Activated naive CD8-positive, alpha-beta T cell (primary cell): ENCODE data around the gene SMPD3.

Experiments
- H3K27ac Mint-ChIP-seq: one replicate; pipeline ENCODE4 v1.8.0; 2021; ENCODE audit warnings: mixed read lengths
- H3K27me3 Mint-ChIP-seq: one replicate; pipeline ENCODE4 v1.8.0; 2021; ENCODE audit warnings: mixed read lengths
- H3K36me3 Mint-ChIP-seq: one replicate; pipeline ENCODE4 v1.8.0; 2021; ENCODE audit warnings: mixed read lengths
- H3K4me1 Mint-ChIP-seq: one replicate; pipeline ENCODE4 v1.8.0; 2021; ENCODE audit warnings: low read depth, mixed read lengths
- H3K4me3 Mint-ChIP-seq: one replicate; pipeline ENCODE4 v1.8.0; 2021; ENCODE audit warnings: mild to moderate bottlenecking, mixed read lengths
- H3K9me3 Mint-ChIP-seq: one replicate; pipeline ENCODE4 v1.8.0; 2021; ENCODE audit warnings: low read depth, mixed read lengths

SMPD3 gene

DNA sequence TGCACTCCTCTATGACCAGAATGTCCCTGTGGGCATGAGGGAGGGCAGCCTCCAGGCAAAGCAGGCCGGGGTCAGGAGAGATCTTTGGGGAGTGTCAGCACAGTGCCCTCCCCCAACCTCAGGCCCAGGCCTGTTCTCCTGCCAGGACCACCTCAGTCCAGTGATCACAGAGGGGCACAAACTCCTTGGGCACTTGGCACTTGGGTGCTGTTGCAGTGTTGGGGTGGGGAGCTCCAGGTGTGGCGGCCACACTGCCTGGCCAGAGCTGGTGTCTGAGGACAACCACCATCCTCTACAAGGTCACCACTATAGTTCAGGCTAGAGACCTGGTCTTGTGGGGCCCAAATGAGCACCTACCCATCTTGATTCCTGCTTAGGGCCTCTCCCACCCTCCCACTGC, 37.2 kb downstream of the SMPD3 start:
- Mint-ChIP-seq H3K4me1 (peaks cover 6% of the 10 kb centered on the region), H3K36me3 (no peaks in the 10 kb centered on the region), H3K9me3 (no peaks in the 10 kb centered on the region), H3K4me3 (no peak overlapping the region), H3K27ac (no peak overlapping the region), H3K27me3 (no peaks in the 10 kb centered on the region)

DNA sequence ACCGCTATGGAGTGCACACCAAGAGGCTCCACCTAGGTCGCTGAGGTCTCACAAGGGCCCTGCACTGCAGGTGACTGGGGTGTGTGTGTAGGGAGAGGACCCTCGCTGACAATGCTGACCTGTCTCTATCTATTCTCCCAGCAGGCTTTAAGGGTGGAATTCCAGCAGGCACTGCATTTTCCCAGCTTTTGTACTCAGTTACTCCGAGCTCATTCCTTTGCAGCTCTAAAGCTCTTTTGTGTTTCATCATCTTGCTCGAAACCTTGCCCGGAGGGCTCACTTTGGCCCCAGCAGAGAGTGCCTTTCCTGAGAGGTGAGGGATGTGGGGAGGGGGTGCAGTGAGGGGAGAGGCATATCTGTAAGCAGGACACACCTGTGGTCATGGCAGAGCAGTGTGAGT, 39.3 kb downstream of the SMPD3 start:
- H3K27ac Mint-ChIP-seq, result no peak overlapping the region
- H3K27me3 Mint-ChIP-seq, result no peaks in the 10 kb centered on the region
- no peak overlapping the region for H3K4me3 Mint-ChIP-seq
- H3K36me3 Mint-ChIP-seq, result no peaks in the 10 kb centered on the region
- no peaks in the 10 kb centered on the region for H3K9me3 Mint-ChIP-seq
- no peaks in the 10 kb centered on the region for H3K4me1 Mint-ChIP-seq

GRCh38 chr16:68408428-68408827, 39.9 kb downstream of the SMPD3 start:
- H3K27ac Mint-ChIP-seq, result no peak overlapping the region
- H3K4me3 Mint-ChIP-seq, result no peak overlapping the region
- H3K27me3 Mint-ChIP-seq, result no peaks in the 10 kb centered on the region
- H3K9me3 Mint-ChIP-seq, result no peaks in the 10 kb centered on the region
- H3K36me3 Mint-ChIP-seq, result no peaks in the 10 kb centered on the region
- no peaks in the 10 kb centered on the region for H3K4me1 Mint-ChIP-seq

GRCh38 chr16:68406458-68407152, 41.7 kb downstream of the SMPD3 start:
- H3K27ac Mint-ChIP-seq, result no peak overlapping the region
- H3K4me3 Mint-ChIP-seq, result no peak overlapping the region
- no peaks in the 10 kb centered on the region for H3K27me3 Mint-ChIP-seq
- peaks cover 2% of the 10 kb centered on the region for H3K4me1 Mint-ChIP-seq
- H3K36me3 Mint-ChIP-seq, result no peaks in the 10 kb centered on the region
- H3K9me3 Mint-ChIP-seq, result no peaks in the 10 kb centered on the region

- Mint-ChIP-seq H3K36me3 (no peaks in the 10 kb centered on the region), H3K27ac (no peak overlapping the region), H3K9me3 (no peaks in the 10 kb centered on the region), H3K4me1 (peaks cover 11% of the 10 kb centered on the region), H3K4me3 (no peak overlapping the region), H3K27me3 (no peaks in the 10 kb centered on the region)
Observed at GRCh38 chr16:68404736-68405345, 43.5 kb downstream of the SMPD3 start.

- H3K27ac Mint-ChIP-seq, result no peak overlapping the region
- H3K27me3 Mint-ChIP-seq, result no peaks in the 10 kb centered on the region
- H3K9me3 Mint-ChIP-seq, result no peaks in the 10 kb centered on the region
Observed at GRCh38 chr16:68403704-68404103, 44.6 kb downstream of the SMPD3 start.

GRCh38 chr16:68403177-68403576, 45.1 kb downstream of the SMPD3 start:
- Mint-ChIP-seq H3K36me3 (no peaks in the 10 kb centered on the region), H3K4me3 (no peak overlapping the region), H3K4me1 (peaks cover 11% of the 10 kb centered on the region), H3K27ac (no peak overlapping the region), H3K9me3 (no peaks in the 10 kb centered on the region), H3K27me3 (no peaks in the 10 kb centered on the region)

More at GRCh38 chr16:68403704-68404103, 44.6 kb downstream of the SMPD3 start:
- H3K4me3 Mint-ChIP-seq, result no peak overlapping the region
- H3K4me1 Mint-ChIP-seq, result peaks cover 11% of the 10 kb centered on the region
- no peaks in the 10 kb centered on the region for H3K36me3 Mint-ChIP-seq

DNA sequence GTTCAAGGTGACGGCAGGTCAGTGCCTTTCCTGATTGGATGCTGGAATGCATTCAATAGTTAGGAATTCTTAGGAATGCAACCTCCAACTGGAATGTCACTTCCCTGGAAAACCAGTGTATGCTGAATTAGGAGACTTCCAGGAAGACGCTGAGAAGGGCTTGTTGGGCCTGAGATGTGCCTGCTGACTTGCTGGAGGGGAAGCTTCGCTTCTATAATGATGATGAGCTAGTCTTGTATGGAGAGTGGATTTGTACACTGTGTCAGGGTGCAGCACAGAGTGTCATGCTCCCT, 45.6 kb downstream of the SMPD3 start:
- Mint-ChIP-seq H3K4me3 (no peak overlapping the region), H3K27ac (no peak overlapping the region)

DNA sequence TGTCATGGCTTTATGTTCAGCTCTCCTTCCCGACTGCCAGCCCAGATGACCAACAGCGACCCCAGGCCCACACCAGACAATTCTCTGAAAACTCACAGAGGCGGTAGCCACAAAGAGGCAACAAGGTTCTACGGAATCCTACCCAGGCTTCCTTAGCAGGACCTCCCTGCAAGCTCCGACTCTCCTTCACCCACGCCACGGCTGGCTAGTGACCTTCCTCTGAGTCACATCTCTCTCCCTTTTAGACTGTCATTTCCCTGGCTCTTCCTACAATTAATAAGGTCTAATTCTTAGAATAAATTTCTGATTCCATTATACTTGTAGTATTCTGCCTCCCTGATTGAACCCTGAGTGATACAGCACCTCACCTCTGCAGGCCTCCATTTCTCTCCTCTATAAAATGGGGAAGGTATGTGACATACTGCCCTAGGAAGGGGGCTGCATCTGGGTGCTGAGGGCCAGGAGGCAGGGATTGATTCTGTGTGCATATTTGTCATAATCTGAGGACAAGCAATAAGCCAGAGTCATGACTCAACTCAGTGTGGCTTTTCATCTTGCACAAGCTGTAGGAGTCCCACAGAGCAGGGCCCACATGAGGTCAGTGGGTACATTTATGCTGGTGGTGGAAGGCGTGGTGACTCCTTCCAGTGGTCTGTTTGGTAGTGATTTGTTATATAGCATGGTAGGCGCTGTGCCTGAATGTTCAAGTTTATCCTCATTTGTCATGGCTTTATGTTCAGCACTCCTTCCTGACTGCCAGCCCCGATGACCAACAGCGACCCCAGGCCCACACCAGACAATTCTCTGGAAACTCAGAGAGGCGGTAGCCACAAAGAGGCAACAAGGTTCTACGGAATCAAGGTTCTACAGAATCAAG, 46.2 kb downstream of the SMPD3 start:
- Mint-ChIP-seq H3K27me3 (no peaks in the 10 kb centered on the region), H3K9me3 (no peaks in the 10 kb centered on the region), H3K4me3 (no peak overlapping the region), H3K36me3 (no peaks in the 10 kb centered on the region), H3K27ac (no peak overlapping the region), H3K4me1 (peaks cover 13% of the 10 kb centered on the region)

More for the DNA sequence above, 45.6 kb downstream of the SMPD3 start:
- H3K9me3 Mint-ChIP-seq, result no peaks in the 10 kb centered on the region
- no peaks in the 10 kb centered on the region for H3K27me3 Mint-ChIP-seq
- H3K4me1 Mint-ChIP-seq, result peaks cover 11% of the 10 kb centered on the region
- no peaks in the 10 kb centered on the region for H3K36me3 Mint-ChIP-seq

GRCh38 chr16:68400924-68401460, 47.3 kb downstream of the SMPD3 start:
- Mint-ChIP-seq H3K9me3 (no peaks in the 10 kb centered on the region), H3K4me3 (no peak overlapping the region), H3K27me3 (no peaks in the 10 kb centered on the region), H3K4me1 (peaks cover 18% of the 10 kb centered on the region), H3K27ac (no peak overlapping the region), H3K36me3 (no peaks in the 10 kb centered on the region)

GRCh38 chr16:68400083-68400923, 48.0 kb downstream of the SMPD3 start:
- no peaks in the 10 kb centered on the region for H3K27me3 Mint-ChIP-seq
- no peaks in the 10 kb centered on the region for H3K9me3 Mint-ChIP-seq

GRCh38 chr16:68399456-68399855, 48.9 kb downstream of the SMPD3 start:
- H3K27me3 Mint-ChIP-seq, result no peaks in the 10 kb centered on the region
- H3K4me3 Mint-ChIP-seq, result no peak overlapping the region
- no peak overlapping the region for H3K27ac Mint-ChIP-seq
- no peaks in the 10 kb centered on the region for H3K9me3 Mint-ChIP-seq
- no peaks in the 10 kb centered on the region for H3K36me3 Mint-ChIP-seq
- peaks cover 18% of the 10 kb centered on the region for H3K4me1 Mint-ChIP-seq

More at GRCh38 chr16:68400083-68400923, 48.0 kb downstream of the SMPD3 start:
- Mint-ChIP-seq H3K4me3 (no peak overlapping the region), H3K36me3 (no peaks in the 10 kb centered on the region), H3K27ac (no peak overlapping the region), H3K4me1 (peaks cover 18% of the 10 kb centered on the region)

GRCh38 chr16:68397710-68398201, 50.6 kb downstream of the SMPD3 start:
- no peak overlapping the region for H3K4me3 Mint-ChIP-seq
- peaks cover 18% of the 10 kb centered on the region for H3K4me1 Mint-ChIP-seq
- H3K27me3 Mint-ChIP-seq, result no peaks in the 10 kb centered on the region
- H3K36me3 Mint-ChIP-seq, result no peaks in the 10 kb centered on the region
- H3K27ac Mint-ChIP-seq, result no peak overlapping the region
- H3K9me3 Mint-ChIP-seq, result no peaks in the 10 kb centered on the region

- H3K4me3 Mint-ChIP-seq, result no peak overlapping the region
Observed at GRCh38 chr16:68396481-68396880, 51.8 kb downstream of the SMPD3 start.

More at GRCh38 chr16:68396481-68396880, 51.8 kb downstream of the SMPD3 start:
- no peaks in the 10 kb centered on the region for H3K27me3 Mint-ChIP-seq
- peaks cover 17% of the 10 kb centered on the region for H3K4me1 Mint-ChIP-seq
- no peak overlapping the region for H3K27ac Mint-ChIP-seq
- H3K9me3 Mint-ChIP-seq, result no peaks in the 10 kb centered on the region
- H3K36me3 Mint-ChIP-seq, result no peaks in the 10 kb centered on the region
